GM12891 (cell line): ENCODE results near the gene DDX23.
"Not testable (repeated sequence)": the region's sequence is repeated elsewhere in the genome, so short reads cannot be mapped to it uniquely, and the experiment has no call there.

Source experiments
- DNase-seq: peaks from one replicate; pipeline ENCODE4 v3.0.0; 2011; ENCODE audit warnings: low spot score; ENCODE audit not compliant: insufficient read length
- FAIRE-seq: peaks from 2 replicates; lab custom pipeline; 2011; peaks lifted over from hg19 to GRCh38; lab: Jason Lieb, UNC
- PAX5 ChIP-seq: IDR thresholded peaks from 2 replicates; pipeline ENCODE4 v1.6.1; 2011; ENCODE audit warnings: low read length, moderate library complexity, mild to moderate bottlenecking; ENCODE audit not compliant: insufficient read depth, severe bottlenecking
- POLR2A ChIP-seq: IDR thresholded peaks from 2 replicates; pipeline ENCODE4 v1.6.1; 2011; ENCODE audit warnings: low read depth, low read length, control low read depth
- POLR2AphosphoS5 ChIP-seq: IDR thresholded peaks from 2 replicates; pipeline ENCODE4 v1.6.1; 2011; ENCODE audit warnings: low read depth, low read length, control low read depth
- POU2F2 ChIP-seq: IDR thresholded peaks from 2 replicates; pipeline ENCODE4 v1.6.1; 2011; ENCODE audit warnings: low read depth, mild to moderate bottlenecking, control low read depth, low read length, moderate library complexity
- SPI1 ChIP-seq: IDR thresholded peaks from 2 replicates; pipeline ENCODE4 v1.6.1; 2011; ENCODE audit warnings: low read depth, low read length, control low read depth
- TAF1 ChIP-seq: IDR thresholded peaks from 2 replicates; pipeline ENCODE4 v1.6.1; 2011; ENCODE audit warnings: low read depth, low read length, control low read depth

DDX23 gene

DNA sequence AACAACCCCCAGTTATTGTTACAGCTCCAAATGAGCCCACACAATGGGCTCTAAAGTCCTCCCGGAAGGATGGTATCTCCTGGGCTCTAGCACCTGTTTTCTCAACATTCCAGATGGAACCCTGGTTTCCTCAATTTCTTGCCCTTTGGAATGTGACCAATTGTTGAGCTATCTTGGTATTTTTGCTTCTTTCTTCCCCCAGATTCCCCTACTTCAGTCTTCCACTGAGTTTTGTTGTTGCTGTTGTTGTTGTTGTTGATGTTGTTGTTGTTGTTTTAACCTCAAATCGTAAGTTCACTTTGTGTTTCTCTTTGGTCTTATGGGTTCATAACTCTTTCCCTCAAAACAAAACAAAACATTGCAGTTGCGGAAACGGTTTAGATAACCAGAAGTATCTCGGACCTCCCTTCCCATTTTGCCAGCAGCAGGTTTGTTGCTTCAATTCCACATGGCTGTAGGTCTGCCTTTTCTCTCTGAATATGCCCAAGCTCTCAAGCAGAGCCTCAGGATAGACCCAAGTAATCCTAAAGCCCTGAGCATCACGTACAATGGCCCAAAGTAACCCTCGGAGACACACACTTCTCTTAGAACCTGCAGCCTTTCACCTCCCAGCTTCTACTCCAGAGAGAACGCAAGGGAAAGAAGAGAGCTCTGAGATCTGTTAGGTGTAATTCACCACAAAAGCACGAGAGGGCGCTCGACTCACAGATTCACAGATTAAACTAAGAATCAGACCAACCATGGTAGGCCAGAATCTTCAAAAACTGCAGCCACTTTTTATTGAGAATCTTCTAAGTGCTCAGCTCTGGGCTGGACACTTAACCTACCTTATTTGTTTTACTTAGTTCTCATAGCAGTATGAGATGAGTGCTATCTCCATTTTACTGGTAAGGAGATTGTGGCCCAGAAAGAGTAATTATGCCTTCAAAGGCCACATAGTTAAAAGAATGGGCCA, 1.0 kb upstream of the DDX23 start:
- TF ChIP-seq POLR2AphosphoS5 (no peak), SPI1 (no peak), POLR2A (no peak), POU2F2 (no peak), TAF1 (no peak), PAX5 (no peak)
- FAIRE-seq, result peak; percentile 52
- peak; percentile 56 for DNase-seq

- DNase-seq, FAIRE-seq: not testable (repeated sequence)
Measured at GRCh38 chr12:48842021-48842420, 9.9 kb downstream of the DDX23 start.

- FAIRE-seq (no peak), DNase-seq (no peak)
- TF ChIP-seq POLR2A (no peak), POLR2AphosphoS5 (no peak), POU2F2 (no peak), TAF1 (no peak)
Measured at GRCh38 chr12:48838048-48838447, 13.9 kb downstream of the DDX23 start.

DNA sequence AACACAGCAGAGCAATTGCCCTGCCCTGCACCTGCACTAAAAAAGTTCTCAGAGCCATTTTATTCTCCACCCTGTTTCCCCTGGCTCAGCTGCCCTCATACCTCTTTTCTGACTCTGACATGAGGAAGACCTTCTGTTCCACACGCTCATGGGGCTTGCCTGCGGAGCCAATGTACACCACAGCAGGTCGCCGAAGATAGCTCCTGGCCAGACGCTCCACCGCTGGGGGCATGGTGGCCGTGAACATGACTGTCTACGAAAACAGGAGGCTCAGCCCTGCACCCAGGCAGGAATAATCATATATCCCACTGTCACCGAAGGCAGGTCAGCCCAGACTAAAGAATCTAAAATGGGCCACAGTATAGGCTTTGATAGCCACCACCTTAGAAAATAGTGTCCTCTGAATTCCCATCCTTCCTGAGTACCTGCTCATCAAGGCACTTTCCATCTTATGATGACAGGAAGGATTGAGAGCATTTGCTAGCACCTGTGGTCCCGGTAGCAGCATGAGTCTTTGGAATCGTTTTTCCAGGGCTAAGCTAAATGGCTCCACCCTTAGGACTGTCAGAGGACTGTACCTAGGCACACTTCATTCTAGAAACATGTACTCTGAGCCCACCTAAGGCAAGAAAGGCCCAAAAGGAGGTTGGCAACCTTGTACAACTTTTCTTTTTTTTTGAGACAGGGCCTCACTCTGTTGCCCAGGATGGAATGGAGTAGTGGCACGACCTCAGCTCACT, 19.5 kb downstream of the DDX23 start:
- FAIRE-seq (no peak), DNase-seq (no peak)
- TF ChIP-seq TAF1, result no peak

DNA sequence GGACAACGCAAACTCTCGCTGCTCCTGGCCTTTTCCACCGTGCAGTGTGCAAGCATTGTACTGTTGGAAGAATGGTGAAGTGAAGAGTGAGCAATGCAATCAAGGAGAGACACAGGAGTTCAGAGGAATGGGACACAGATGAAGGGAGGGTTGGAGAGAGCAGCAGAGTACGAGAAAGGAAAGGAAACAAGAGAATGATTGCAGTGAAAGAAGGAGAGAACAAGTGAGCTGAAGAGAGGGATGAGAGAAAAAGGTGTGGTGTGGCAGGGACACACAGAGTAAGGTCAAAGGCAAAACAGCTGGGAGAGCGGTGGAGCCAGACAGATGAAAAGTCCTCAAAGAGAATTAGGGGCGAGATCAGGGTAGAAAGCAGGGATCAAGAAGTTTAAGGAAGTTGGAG, 20.7 kb downstream of the DDX23 start:
- TF ChIP-seq POU2F2 (no peak), PAX5 (no peak), POLR2AphosphoS5 (no peak), POLR2A (no peak), SPI1 (no peak), TAF1 (no peak)
- no peak for DNase-seq
- FAIRE-seq, result no peak

DNA sequence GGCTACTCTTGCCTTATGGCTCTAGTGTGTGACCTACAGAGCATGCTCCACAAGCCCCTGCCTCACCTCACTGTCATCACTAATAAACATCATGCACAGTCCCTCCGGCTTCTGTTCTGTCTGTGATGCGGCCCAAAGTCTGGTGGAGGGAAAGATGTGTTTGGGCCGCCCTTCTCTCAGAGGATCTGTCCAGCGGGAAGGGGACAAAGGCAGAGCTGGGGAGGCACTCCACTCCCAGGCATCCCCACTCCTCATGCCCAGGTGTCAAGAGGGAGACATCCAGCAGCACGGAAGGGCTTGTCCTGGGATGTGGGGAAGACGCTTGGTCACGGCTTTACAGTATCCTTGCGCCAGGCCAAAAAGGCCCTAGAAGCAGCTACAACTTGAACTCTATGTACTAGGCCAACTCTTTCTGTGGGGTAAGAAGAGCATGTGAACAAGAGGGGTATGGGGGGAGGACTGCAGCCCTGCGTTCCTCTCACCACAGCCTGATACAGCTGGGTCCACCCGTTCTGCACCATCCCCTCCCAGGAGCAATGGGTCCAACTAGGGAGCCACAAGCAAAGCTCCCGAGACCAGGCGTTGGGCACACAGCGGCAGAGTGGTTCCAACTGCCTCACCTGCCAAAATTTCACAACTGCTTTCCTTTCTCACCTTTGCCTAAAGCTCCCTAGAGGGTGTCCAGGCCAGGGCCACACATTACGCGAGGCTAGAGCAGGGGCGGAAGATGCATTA, 23.0 kb downstream of the DDX23 start:
- FAIRE-seq (no peak), DNase-seq (no peak)
- no peak for TF ChIP-seq PAX5
- TF ChIP-seq TAF1, result no peak
- TF ChIP-seq POLR2A, result no peak
- no peak for TF ChIP-seq POU2F2
- no peak for TF ChIP-seq SPI1
- TF ChIP-seq POLR2AphosphoS5, result no peak

- TF ChIP-seq POLR2AphosphoS5 (peak; percentile 31; the same call in 1 of the 2 replicates), SPI1 (no peak)
- DNase-seq, result no peak
- no peak for FAIRE-seq
Measured at GRCh38 chr12:48828293-48828692, 23.7 kb downstream of the DDX23 start.

DNA sequence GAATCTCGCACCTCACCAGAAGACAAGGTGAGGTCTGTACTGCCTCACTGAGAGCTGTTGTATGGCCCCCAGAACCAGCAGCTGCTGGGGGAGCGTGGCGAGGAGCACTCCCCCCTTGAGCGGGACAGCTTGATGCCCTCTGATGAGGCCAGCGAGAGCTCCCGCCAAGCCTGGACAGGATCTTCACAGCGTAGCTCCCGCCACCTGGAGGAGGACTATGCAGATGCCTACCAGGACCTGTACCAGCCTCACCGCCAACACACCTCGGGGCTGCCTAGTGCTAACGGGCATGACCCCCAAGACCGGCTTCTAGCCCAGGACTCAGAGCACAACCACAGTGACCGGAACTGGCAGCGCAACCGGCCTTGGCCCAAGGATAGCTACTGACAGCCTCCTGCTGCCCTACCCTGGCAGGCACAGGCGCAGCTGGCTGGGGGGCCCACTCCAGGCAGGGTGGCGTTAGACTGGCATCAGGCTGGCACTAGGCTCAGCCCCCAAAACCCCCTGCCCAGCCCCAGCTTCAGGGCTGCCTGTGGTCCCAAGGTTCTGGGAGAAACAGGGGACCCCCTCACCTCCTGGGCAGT, 24.4 kb downstream of the DDX23 start:
- TF ChIP-seq PAX5 (no peak), POLR2A (no peak), POLR2AphosphoS5 (no peak), POU2F2 (no peak), TAF1 (no peak), SPI1 (no peak)
- DNase-seq (no peak), FAIRE-seq (no peak)

DNA sequence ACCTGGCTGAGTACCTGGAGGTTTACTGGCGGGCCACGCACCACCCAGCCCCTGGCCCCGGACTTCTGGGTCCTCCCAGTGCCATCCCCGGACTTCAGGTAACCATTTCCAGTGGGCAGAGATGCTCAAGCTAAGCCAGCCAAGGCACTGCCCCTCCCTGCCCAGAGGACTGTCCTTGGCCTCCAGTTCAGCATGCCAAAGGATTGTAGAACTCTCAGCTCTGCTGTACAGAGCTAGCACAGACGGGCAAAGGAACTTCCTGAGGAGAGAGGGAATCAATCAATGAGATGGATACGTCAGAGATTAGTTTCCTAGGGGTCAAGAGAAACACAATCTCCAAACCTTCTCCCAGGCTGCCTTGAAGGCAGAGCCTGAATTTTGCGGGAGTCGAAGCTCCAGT, 24.9 kb downstream of the DDX23 start:
- TF ChIP-seq SPI1 (no peak), POLR2A (no peak), TAF1 (no peak), POU2F2 (no peak), POLR2AphosphoS5 (no peak), PAX5 (no peak)
- DNase-seq (no peak), FAIRE-seq (no peak)
